HUES48 (cell line): ENCODE measurements around the gene ALOXE3.
"Not testable (repeated sequence)": the region's sequence is repeated elsewhere in the genome, so short reads cannot be mapped to it uniquely, and the experiment has no call there.

Source experiments
- H3K27ac ChIP-seq: one replicate; pipeline ENCODE4 v1.7.0; 2013; ENCODE audit warnings: low read depth, low read length, inconsistent platforms
- H3K27me3 ChIP-seq: 2 replicates; pipeline ENCODE4 v1.6.1; 2013; ENCODE audit warnings: mild to moderate bottlenecking, low read length; ENCODE audit not compliant: control insufficient read depth, insufficient read depth
- H3K36me3 ChIP-seq: 2 replicates; pipeline ENCODE4 v1.6.1; 2013; ENCODE audit warnings: low read length; ENCODE audit not compliant: control insufficient read depth, insufficient read depth
- H3K4me1 ChIP-seq: 2 replicates; pipeline ENCODE4 v1.6.1; 2013; ENCODE audit warnings: mild to moderate bottlenecking, low read length; ENCODE audit not compliant: control insufficient read depth, insufficient read depth
- H3K4me3 ChIP-seq: 2 replicates; pipeline ENCODE4 v1.5.1; 2013; ENCODE audit warnings: mild to moderate bottlenecking, low read depth, low read length
- H3K9ac ChIP-seq: 2 replicates; pipeline ENCODE4 v1.6.1; 2013; ENCODE audit warnings: mild to moderate bottlenecking, low read depth, low read length, moderate library complexity
- H3K9me3 ChIP-seq: 2 replicates; pipeline ENCODE4 v1.6.1; 2013; ENCODE audit warnings: low read length; ENCODE audit not compliant: control insufficient read depth, insufficient read depth

The ALOXE3 gene

GRCh38 chr17:8063761-8064534 lies 54.4 kb downstream of the ALOXE3 start:
- H3K9me3 ChIP-seq, result no peaks in the 10 kb centered on the region
- peak overlapping the region; percentile 63 for H3K4me3 ChIP-seq
- H3K27me3 ChIP-seq, result peaks cover 63% of the 10 kb centered on the region
- H3K9ac ChIP-seq, result no peak overlapping the region
- peaks cover 28% of the 10 kb centered on the region for H3K4me1 ChIP-seq
- H3K36me3 ChIP-seq, result no peaks in the 10 kb centered on the region
- H3K27ac ChIP-seq, result no peak overlapping the region

- H3K36me3 ChIP-seq, result no peaks in the 10 kb centered on the region
- no peak overlapping the region for H3K9ac ChIP-seq
- peak overlapping the region; percentile 63 for H3K4me3 ChIP-seq
- no peak overlapping the region for H3K27ac ChIP-seq
- no peaks in the 10 kb centered on the region for H3K9me3 ChIP-seq
- peaks cover 54% of the 10 kb centered on the region for H3K27me3 ChIP-seq
- H3K4me1 ChIP-seq, result peaks cover 30% of the 10 kb centered on the region
Observed at GRCh38 chr17:8062807-8063483, 55.4 kb downstream of the ALOXE3 start.

GRCh38 chr17:8062435-8062806 lies 55.9 kb downstream of the ALOXE3 start:
- H3K4me3 ChIP-seq, result peak overlapping the region; percentile 63
- peaks cover 55% of the 10 kb centered on the region for H3K27me3 ChIP-seq
- no peak overlapping the region for H3K9ac ChIP-seq
- peaks cover 31% of the 10 kb centered on the region for H3K4me1 ChIP-seq
- no peaks in the 10 kb centered on the region for H3K9me3 ChIP-seq
- H3K27ac ChIP-seq, result no peak overlapping the region
- H3K36me3 ChIP-seq, result no peaks in the 10 kb centered on the region

GRCh38 chr17:8061851-8062250 lies 56.5 kb downstream of the ALOXE3 start:
- Histone ChIP-seq H3K4me3 (peak overlapping the region; percentile 63; the same call in 1 of the 2 replicates), H3K27me3 (peaks cover 61% of the 10 kb centered on the region), H3K4me1 (peaks cover 31% of the 10 kb centered on the region)
- H3K9ac ChIP-seq, H3K27ac ChIP-seq, H3K9me3 ChIP-seq, H3K36me3 ChIP-seq: not testable (repeated sequence)

GRCh38 chr17:8060274-8060673 lies 58.0 kb downstream of the ALOXE3 start:
- no peaks in the 10 kb centered on the region for H3K36me3 ChIP-seq
- no peak overlapping the region for H3K4me3 ChIP-seq
- no peak overlapping the region for H3K9ac ChIP-seq
- H3K27me3 ChIP-seq, result peaks cover 59% of the 10 kb centered on the region
- H3K27ac ChIP-seq, result no peak overlapping the region
- H3K4me1 ChIP-seq, result peaks cover 31% of the 10 kb centered on the region
- no peaks in the 10 kb centered on the region for H3K9me3 ChIP-seq

GRCh38 chr17:8059131-8059530 lies 59.2 kb downstream of the ALOXE3 start:
- Histone ChIP-seq H3K27me3 (peaks cover 51% of the 10 kb centered on the region), H3K9ac (no peak overlapping the region), H3K4me3 (no peak overlapping the region), H3K27ac (no peak overlapping the region), H3K4me1 (peaks cover 31% of the 10 kb centered on the region), H3K36me3 (no peaks in the 10 kb centered on the region), H3K9me3 (no peaks in the 10 kb centered on the region)

- H3K36me3 ChIP-seq, result no peaks in the 10 kb centered on the region
- no peak overlapping the region for H3K27ac ChIP-seq
- peaks cover 21% of the 10 kb centered on the region for H3K4me1 ChIP-seq
- H3K9me3 ChIP-seq, result no peaks in the 10 kb centered on the region
- peaks cover 40% of the 10 kb centered on the region for H3K27me3 ChIP-seq
- H3K4me3 ChIP-seq, result no peak overlapping the region
- no peak overlapping the region for H3K9ac ChIP-seq
Observed at GRCh38 chr17:8057691-8058114, 60.6 kb downstream of the ALOXE3 start.

GRCh38 chr17:8056976-8057625 lies 61.2 kb downstream of the ALOXE3 start:
- Histone ChIP-seq H3K9ac (no peak overlapping the region), H3K4me3 (no peak overlapping the region), H3K27me3 (peaks cover 34% of the 10 kb centered on the region), H3K9me3 (no peaks in the 10 kb centered on the region), H3K4me1 (peaks cover 16% of the 10 kb centered on the region), H3K36me3 (no peaks in the 10 kb centered on the region), H3K27ac (no peak overlapping the region)

GRCh38 chr17:8056232-8056975 lies 61.9 kb downstream of the ALOXE3 start:
- Histone ChIP-seq H3K4me3 (no peak overlapping the region), H3K9me3 (no peaks in the 10 kb centered on the region), H3K36me3 (no peaks in the 10 kb centered on the region), H3K9ac (no peak overlapping the region), H3K27me3 (peaks cover 28% of the 10 kb centered on the region), H3K27ac (no peak overlapping the region), H3K4me1 (peaks cover 12% of the 10 kb centered on the region)

GRCh38 chr17:8055851-8056231 lies 62.5 kb downstream of the ALOXE3 start:
- Histone ChIP-seq H3K27ac (no peak overlapping the region), H3K27me3 (peaks cover 23% of the 10 kb centered on the region), H3K4me1 (peaks cover 9% of the 10 kb centered on the region; the same call in 1 of the 2 replicates), H3K9me3 (no peaks in the 10 kb centered on the region), H3K9ac (no peak overlapping the region), H3K36me3 (no peaks in the 10 kb centered on the region), H3K4me3 (no peak overlapping the region)
